Measurements from ENCODE around the gene XPR1.

DNA sequence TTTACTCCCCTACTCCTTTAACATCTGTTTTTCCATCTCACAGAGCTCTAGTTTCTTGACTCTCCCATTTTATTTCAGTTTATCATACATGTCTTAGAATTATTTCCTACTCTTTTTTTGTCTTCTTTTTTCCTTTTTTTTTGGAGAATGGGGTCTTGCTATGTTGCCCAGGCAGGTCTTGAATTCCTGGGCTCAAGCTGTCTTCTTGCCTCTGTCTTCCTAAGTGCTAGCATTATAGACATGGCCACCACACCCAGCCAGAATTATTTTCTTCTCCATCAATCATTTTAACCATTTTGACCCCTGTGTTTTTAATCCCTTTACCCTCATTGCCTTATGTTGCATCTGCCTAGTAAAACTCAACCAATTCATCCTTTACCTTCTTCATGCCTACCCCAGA lies 157.6 kb downstream of the XPR1 start:
- TF ChIP-seq, protein P1, sequence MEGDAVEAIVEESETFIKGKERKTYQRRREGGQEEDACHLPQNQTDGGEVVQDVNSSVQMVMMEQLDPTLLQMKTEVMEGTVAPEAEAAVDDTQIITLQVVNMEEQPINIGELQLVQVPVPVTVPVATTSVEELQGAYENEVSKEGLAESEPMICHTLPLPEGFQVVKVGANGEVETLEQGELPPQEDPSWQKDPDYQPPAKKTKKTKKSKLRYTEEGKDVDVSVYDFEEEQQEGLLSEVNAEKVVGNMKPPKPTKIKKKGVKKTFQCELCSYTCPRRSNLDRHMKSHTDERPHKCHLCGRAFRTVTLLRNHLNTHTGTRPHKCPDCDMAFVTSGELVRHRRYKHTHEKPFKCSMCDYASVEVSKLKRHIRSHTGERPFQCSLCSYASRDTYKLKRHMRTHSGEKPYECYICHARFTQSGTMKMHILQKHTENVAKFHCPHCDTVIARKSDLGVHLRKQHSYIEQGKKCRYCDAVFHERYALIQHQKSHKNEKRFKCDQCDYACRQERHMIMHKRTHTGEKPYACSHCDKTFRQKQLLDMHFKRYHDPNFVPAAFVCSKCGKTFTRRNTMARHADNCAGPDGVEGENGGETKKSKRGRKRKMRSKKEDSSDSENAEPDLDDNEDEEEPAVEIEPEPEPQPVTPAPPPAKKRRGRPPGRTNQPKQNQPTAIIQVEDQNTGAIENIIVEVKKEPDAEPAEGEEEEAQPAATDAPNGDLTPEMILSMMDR (IDR thresholded peaks at IDR 0.05; ENCODE audit: low read depth, low read length), result no peak
- no peak for TF ChIP-seq EZH2phosphoT487 (IDR thresholded peaks at IDR 0.05; ENCODE audit: low read depth)
